Measurements from ENCODE around the gene ANKRD55.

- no peak for TF ChIP-seq EP300 (IDR thresholded peaks at IDR 0.05)
- TF ChIP-seq POLR2A (IDR thresholded peaks at IDR 0.05) = no peak
Measured at GRCh38 chr5:56192246-56192645, 40.9 kb downstream of the ANKRD55 start.
